NCI-H1092 (cell line): ENCODE results near the gene IRF6.

ENCODE experiments used
- DNase-seq: peaks from one replicate; lab custom pipeline; 2025; lab: John Stamatoyannopoulos, UW

IRF6 gene

GRCh38 chr1:209805875-209806760, at the start of gene IRF6:
TSS of gene IRF6 (minus strand) at chr1:209806142. CDS start at chr1:209801413, 4,729 bp downstream.
- no peak for DNase-seq

- DNase-seq, result no peak
These were observed 49.7 kb upstream of the IRF6 start for GRCh38 chr1:209855623-209856022.

- DNase-seq, result no peak
These were observed 49.1 kb upstream of the IRF6 start for GRCh38 chr1:209855006-209855405.

- no peak for DNase-seq
These were observed 48.3 kb upstream of the IRF6 start for GRCh38 chr1:209854196-209854595.

- DNase-seq, result no peak
These were observed 47.7 kb upstream of the IRF6 start for GRCh38 chr1:209853676-209854075.

- peak; percentile 33 for DNase-seq
These were observed 44.5 kb upstream of the IRF6 start for GRCh38 chr1:209850342-209850979.

GRCh38 chr1:209849388-209849787, 43.4 kb upstream of the IRF6 start:
- no peak for DNase-seq

GRCh38 chr1:209845408-209845725, 39.4 kb upstream of the IRF6 start:
- peak; percentile 87 for DNase-seq

GRCh38 chr1:209844695-209845407, 38.9 kb upstream of the IRF6 start:
- no peak for DNase-seq

- no peak for DNase-seq
These were observed 34.7 kb upstream of the IRF6 start for GRCh38 chr1:209840611-209841010.

GRCh38 chr1:209839875-209840546, 34.1 kb upstream of the IRF6 start:
- DNase-seq, result no peak

- DNase-seq, result no peak
These were observed 32.6 kb upstream of the IRF6 start for GRCh38 chr1:209838537-209838936.

- no peak for DNase-seq
These were observed 31.7 kb upstream of the IRF6 start for GRCh38 chr1:209837671-209838070.

GRCh38 chr1:209835782-209836298, 29.9 kb upstream of the IRF6 start:
- DNase-seq, result no peak

- DNase-seq, result no peak
These were observed 25.7 kb upstream of the IRF6 start for GRCh38 chr1:209831615-209832014.

- DNase-seq, result no peak
These were observed 24.8 kb upstream of the IRF6 start for GRCh38 chr1:209830722-209831121.

GRCh38 chr1:209829716-209830115, 23.8 kb upstream of the IRF6 start:
- no peak for DNase-seq

GRCh38 chr1:209827384-209828262, 21.7 kb upstream of the IRF6 start, which contains the start of gene UTP25:
TSS of gene UTP25 (plus strand) at chr1:209827972. CDS start at chr1:209828064, 92 bp downstream.
- DNase-seq, result peak; percentile 98

- DNase-seq, result no peak
These were observed 19.9 kb upstream of the IRF6 start for GRCh38 chr1:209825591-209826434.
